Measurements from ENCODE around the gene HABP4.

The HABP4 gene

GRCh38 chr9:96429732-96430131 lies 20.2 kb upstream of the HABP4 start:
- no peak for DNase-seq

DNA sequence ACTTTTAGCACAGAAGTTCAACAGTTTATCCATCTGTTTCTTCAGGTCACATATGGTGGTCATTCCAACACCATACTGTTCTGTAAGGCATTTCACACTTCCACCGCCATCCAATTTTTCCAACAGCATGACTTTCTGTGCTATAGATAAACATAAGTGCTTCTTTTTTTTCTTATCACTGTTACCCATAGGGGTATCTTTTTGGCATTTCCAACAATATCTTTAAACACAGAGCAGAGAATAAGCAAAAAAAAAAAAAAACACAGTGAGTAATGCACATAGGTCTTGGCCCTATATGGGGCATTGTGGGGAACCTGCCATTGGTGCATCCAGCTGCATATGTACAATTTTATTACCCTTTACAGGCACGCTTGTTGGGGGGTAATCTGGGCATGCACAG lies 19.6 kb upstream of the HABP4 start:
- DNase-seq = no peak

DNA sequence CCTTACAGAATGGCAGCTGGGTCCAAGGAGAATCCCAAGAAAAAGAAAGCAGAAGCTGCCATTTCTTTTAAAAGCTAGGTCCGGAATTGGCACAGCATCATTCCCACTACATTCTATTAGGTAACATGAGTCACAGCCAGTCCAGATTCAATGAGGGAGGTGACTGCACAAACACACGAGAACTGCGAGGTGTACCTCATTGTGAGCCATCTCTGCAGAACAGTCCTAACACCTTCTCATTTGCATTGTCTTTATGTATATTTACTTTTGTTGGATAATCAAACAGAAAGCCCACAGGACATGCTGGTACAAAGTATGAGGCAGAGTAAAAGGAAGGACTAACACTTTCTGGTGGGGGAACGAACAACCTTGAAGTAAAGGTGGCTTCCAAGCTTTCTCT lies 14.6 kb upstream of the HABP4 start:
- no peak for DNase-seq

- DNase-seq = no peak
Measured at GRCh38 chr9:96436063-96436455, 13.9 kb upstream of the HABP4 start.

DNA sequence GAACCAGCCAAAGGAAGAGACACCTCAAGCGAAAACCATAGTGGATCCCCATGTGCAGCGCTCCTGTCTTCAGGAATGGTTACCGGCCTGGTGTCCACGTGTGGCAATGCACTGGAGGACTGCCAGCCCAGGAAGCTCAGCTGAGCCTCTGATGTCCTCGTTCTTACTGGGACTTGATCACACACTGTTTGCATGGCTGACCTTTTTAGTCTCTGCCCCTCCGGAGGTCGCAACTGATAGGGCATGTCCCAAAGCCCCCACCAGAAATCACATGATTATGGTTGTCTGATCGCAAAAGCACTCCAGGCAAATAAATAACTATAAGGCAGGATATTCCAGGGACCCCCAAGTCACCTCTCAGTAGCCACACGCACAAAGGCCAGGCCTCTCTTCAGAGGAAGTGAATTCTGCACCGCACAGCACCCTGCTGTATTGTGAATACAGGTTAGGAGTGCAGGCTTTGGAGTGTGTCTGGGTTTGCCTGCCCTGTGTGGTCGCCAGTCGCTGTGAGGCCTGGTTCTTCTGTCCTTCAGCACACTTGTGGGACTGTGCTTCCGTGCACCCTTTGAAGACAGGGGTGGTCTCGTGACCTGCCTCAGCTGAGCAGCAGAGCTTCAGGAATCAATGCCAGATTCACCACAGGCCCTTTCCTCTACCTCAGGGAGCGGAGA lies 13.4 kb upstream of the HABP4 start:
- DNase-seq = no peak

DNA sequence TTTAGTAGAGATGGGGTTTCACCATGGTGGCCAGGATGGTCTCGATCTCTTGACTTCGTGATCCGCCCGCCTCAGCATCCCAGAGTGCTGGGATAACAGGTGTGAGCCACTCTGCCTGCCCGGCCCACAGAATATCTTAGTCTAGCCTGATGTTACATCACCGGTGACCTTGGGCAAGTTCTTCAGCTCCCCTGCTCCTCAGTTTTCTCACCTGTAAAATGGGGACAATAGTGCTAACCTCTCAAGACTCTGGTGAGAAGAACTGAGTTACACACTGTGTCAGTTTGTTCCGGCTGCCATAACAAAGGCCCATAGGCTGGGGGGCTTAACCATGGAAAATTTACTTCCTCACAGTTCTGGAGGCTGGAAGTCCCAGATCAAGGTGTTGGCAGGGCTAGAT lies 12.5 kb upstream of the HABP4 start:
- DNase-seq = no peak

GRCh38 chr9:96440671-96441199 lies 9.2 kb upstream of the HABP4 start:
- no peak for DNase-seq

DNA sequence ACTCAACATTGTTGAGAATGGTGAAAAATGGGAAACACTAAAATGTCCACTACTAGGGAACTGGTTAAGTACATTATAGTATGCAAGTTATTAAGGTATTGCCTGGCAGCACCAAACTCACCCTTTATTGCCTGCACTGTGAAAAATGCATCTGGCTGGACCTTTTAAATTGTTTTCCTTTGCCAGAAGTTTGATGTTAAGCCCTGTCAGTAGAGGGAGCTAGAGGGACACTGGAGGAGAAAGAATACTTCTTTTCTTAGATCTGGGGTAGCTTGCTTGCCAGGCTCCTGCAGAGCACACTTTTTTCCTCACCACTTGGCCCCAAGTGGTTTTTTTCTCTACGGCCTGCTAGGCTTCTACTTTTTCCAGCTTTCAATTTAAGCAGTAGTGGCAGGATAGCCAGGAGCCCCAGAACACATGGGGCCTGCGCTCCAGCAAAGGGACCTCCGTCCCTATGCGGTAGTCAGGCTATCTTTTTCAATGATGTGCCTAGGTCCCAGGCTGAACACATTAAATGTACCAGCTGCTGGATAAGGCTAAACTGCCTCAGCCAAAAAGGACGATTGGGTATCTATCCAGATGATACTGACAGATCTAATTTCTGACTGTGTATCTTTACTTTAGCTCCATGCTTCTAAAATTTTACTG lies 8.0 kb upstream of the HABP4 start:
- no peak for DNase-seq

GRCh38 chr9:96442491-96442890 lies 7.5 kb upstream of the HABP4 start:
- no peak for DNase-seq

GRCh38 chr9:96447406-96447805 lies 2.6 kb upstream of the HABP4 start:
- DNase-seq = no peak

DNA sequence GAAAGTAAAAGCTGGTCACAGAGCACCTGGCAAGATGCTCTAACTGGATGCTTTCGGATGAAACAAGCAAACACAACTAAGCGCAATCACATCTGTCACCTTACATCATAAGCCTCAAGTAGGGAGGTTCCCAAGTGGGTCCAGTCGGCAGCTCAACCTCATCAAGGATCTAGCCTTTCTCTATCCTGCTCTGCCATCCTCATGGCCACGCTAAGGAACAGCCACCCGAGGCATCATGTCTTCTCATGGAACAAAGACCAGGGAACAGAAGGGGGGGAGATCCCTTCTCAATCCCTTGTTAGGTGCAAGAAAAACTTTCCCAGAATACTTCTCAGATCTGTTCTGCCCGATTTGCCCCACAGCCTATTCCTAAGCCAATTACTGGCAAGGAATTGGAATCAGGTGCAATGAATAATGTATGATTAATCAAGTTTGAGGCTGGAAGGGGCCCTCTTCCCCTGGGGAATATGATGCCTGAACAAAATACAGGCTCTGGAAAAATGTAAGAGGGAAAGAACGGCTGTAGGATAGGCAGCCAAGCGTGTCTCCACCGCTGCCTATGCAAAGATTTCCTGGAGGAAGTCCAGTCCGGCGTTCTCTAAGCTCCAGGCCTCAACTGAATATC lies 1.3 kb upstream of the HABP4 start:
- DNase-seq = no peak

GRCh38 chr9:96449523-96449844 lies 485 bp upstream of the HABP4 start:
- no peak for DNase-seq

DNA sequence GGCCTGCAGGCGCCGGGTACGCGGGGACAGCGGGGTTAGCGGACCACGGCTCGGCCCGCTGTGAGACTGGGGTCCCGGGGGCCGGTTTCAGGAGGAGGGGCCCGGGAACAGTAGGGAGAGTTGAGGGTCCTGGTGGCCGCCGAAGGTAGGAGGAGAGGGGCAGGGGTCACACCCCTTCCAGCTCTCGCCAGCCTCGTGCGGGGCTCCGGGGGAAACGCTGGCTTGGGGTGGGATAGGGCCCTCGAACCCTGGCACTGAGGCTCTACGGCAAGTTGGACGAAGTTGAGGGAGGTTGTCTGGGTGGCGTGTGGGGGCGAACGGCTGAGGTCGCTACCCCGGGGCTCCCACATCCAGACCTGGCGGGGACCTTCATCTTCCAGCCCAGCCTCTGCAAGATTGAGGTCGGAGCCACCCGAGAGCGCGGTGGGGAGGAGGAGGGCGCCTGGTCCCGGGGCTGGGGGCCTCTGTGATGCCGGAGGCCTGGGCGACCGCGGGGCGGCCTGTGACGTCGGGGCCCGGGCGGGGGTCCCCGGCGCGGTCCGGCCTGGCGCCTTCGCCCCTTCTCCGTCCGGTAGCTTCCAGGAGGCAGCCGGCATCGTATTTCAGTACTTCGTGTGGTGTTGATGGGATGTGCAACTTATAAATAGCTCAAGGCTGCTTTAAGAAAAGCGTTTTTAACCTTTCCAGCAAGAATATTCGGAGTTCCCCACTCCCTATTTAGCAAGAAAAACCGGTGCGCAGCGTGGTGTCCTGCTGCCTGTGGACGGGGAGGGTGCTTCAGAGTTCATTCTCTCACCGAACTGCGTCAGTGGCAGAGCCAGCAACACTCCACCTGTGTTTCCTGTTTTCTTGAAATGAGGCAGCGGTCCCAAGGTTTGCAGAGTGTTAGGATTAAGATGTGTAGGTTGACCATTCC lies 902 bp downstream of the HABP4 start:
- DNase-seq = peak; percentile 78

DNA sequence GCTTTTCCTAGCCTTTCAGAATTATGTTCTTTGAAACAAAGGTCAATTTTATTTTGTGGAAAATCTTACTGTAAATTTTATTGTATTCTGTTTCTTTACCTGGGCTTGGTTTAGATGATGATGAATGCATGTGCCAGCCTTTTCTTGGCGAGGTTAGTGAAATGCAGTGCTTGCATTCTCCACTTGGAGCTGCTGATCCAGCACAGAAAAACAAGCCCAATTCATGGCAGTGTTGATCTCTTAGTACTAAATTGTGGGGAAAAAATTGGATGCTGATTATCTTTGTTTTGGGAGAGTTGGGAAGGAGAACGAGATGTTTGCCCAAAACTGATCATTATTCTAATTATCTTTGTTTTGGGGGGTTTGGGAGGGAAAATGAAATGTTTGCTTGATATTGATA lies 3.7 kb downstream of the HABP4 start:
- DNase-seq = no peak

DNA sequence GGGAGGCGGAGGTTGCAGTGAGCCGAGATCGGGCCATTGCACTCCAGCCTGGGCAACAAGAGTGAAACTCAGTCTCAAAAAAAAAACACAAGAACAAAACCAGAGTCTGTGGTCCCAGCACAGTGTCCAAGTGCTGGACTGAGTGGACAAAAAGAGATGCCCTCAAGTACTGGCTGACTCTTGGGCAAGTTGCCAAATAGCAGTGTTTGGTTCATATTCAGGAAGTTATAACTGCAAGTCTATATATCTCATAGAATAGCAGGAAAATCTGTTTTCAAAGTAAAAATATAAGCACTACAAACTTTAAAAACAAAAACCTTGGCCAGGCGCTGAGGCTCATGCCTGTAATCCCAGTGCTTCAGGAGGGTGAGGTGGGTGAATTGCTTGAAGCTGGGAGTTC lies 7.3 kb downstream of the HABP4 start:
- DNase-seq = no peak

- no peak for DNase-seq
Measured at GRCh38 chr9:96458226-96458625, 8.3 kb downstream of the HABP4 start.

DNA sequence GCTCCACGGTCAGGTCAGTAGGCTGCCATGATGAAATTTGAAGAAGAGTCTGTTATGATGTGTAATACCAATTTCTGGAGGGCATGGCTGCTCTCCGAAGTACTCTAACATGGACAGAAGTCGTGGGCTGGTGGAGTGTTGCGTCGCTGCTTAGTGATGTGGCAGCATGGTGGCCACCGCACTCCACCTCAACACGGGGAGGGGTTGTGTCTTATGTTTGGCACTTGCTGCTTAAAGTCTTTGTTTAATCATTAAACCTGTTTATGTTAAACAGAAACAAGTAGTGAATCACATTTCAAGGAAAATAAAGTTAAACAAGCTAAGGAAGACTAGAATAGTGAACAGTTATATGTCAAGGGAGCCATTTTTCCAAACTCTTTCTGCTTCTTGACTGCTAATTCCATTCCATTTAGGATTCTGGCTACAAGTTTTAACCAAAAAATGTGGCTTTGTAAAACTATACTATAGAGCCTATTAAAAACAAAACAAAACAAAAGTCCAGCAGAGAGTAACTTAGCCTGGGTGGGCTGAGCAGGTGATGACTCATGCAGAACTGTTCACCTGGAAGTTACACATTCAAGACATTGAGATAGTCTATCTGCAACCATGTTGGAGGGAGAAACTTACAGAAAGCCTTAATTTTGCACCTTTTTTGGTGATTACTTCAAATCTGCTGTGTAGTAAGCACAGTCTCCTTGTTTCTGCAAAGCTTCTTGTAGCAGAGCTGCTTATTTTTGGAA lies 9.5 kb downstream of the HABP4 start:
- DNase-seq = no peak

DNA sequence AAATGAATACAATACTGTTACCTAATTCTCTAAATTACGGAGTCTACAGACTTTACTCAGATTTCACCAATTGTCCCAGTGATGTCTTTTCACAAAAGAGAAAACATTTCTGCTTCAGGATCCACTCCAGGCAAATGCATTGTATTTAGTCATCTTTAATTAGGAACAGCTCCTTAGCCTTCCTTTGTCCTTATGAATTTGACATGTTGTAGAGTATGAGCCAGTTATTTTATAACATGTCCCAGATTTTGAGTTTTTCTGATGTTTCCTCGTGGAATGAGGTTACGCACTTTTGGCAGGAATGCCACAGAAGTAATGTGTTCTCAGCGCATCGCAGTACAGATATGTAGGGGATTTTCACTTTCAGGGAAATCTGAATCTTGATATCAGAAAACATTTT lies 10.5 kb downstream of the HABP4 start:
- no peak for DNase-seq

- DNase-seq = no peak
Measured at GRCh38 chr9:96460882-96461281, 10.9 kb downstream of the HABP4 start.

DNA sequence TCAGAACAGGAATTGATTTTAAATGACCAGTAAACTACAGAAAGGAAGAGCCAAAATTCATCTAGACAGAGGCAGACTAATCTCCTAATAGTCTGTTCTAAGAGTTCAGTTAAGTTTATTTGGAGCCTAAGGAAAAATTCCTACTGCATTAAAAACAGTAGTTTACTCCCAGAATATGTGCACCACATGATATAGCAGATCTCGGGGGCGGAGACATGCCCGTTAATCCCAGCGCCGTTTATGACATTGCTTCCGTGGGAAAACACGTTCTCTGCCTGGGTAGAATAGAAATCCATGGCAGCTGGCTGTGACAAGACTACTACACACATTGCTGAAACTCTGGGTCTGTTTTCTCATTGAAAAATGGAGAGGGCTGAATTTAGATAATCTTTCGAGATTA lies 11.4 kb downstream of the HABP4 start:
- DNase-seq = no peak

GRCh38 chr9:96462541-96462940 lies 12.6 kb downstream of the HABP4 start:
- DNase-seq = peak; percentile 10

DNA sequence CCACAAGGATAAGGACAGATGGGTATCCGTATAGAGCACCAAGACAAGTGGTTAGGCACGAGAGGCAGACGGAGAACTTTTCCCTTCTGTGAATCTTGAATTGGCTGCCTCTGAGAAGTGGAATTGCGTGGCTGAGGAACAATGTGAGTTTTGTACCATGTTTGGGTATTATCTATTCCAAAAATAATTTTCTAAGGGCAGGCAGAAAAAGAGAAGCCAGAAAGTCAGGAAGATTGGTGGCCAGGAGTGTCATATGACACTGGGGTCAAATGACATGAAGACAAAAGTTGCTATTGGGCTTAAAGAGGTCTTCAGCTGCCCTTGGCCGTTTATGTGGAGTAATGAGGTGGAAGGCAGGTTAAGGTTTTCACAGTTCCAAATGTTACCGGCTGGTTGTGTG lies 14.5 kb downstream of the HABP4 start:
- DNase-seq = no peak
